Retina (tissue), 1 donor: Measurements from ENCODE around the gene ABCA10.

Experiments
- DNase-seq: peaks from one replicate; pipeline ENCODE4 v3.0.0-alpha.2; 2016

ABCA10 gene

GRCh38 chr17:69164206-69164605 lies 64.4 kb downstream of the ABCA10 start:
- no peak for DNase-seq

DNA sequence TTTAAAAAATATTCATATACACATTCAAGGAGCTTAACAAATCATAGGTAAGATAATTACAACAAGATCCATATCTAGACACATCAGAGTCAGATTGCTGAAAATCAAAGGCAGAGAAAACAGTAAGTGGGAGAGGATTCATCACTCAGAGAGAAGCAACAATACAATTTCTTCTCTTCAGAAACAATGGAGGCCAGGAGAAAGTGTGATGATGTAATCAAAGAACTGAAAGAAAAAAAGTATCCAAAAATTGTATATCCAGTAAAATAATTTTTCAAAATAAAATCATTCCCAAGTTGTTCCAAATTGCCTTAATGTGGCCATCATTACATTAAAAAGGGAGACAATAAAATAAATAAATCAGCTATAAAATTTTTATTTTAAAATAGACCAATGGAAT lies 69.2 kb downstream of the ABCA10 start:
- no peak for DNase-seq

- DNase-seq, result no peak
Measured at GRCh38 chr17:69154267-69154666, 74.4 kb downstream of the ABCA10 start.

GRCh38 chr17:69150333-69150732 lies 78.3 kb downstream of the ABCA10 start:
- DNase-seq, result no peak

- DNase-seq, result no peak
Measured at GRCh38 chr17:69147460-69147859, 81.2 kb downstream of the ABCA10 start.

- DNase-seq, result no peak
Measured at GRCh38 chr17:69144331-69145255, 84.0 kb downstream of the ABCA10 start.

DNA sequence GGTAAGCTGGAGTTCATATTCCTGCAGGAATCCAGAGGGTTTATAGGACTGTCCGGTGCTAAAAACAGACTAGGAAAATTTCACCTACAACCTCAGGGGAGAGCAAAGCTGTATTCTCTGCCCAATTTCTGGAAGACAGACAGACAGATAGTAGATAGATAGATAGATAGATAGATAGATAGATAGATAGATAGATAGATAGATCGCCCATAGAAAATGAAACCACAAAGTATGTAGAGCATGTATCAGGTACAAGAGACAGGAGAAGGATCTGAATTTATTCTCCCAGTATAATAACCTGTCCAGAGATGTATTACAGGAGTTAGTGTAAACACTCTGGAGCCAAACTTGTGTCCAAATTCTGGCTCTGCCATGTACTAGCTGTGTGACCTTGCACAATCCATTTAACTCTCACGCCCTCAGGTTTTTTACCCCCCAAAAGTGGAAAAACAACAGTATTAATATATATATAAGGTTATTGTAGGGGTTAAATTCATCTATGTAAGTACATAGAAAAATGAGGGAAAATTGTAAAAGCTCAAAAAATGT lies 84.9 kb downstream of the ABCA10 start:
- DNase-seq, result no peak

GRCh38 chr17:69143151-69143550 lies 85.5 kb downstream of the ABCA10 start:
- DNase-seq, result no peak

DNA sequence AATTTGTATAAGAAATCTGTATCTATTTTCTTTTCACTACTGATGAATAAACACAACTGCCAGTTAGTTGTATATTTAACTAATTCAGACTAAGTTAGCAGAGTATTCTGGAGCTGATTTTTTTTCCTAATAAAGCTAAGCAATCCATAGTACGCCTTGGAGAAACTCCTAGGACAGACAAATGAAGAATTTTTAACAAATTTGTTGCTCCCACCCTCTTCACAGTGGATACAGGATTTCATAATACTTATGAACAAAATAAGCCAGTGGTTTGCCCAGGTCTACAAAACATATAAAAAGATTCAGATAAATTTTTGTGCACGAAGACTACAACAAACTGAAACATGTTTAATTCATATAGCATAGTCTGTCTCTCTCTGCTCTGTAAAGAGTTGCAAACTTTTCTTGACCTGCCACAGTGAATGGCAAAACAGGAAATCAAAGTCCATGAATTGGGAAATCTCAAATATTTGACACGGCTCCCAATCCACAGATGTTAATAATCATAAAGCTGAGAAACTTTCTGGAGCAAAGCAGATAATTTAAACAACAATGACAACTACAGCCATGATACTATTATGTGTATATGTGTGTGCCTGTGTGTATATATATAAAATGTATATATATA lies 86.3 kb downstream of the ABCA10 start:
- no peak for DNase-seq

GRCh38 chr17:69141431-69142174 lies 87.0 kb downstream of the ABCA10 start, which contains the start of gene ABCA6:
ABCA6 (minus strand) TSS chr17:69141895; CDS start chr17:69140703, 1,192 bp downstream.
- DNase-seq, result no peak

DNA sequence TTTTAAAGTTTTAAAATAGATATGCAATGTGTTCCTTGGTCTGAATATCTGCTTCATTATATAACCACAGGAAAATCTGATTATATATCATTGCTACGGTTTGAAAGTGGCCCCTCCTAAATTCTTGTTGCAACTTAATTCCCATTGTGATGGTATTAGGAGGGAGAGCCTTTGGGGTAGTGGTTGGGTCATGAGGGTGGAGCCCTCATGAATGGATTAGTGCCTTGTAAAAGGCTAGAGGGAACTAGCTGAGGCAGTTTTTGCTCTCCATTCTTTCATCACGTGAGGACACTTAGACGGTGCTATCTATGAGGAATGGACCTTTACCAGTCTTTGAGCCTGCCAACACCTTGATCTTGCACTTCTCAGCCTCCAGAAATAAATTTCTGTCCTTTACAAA lies 94.5 kb downstream of the ABCA10 start:
- no peak for DNase-seq

- DNase-seq, result no peak
Measured at GRCh38 chr17:69130627-69131296, 97.9 kb downstream of the ABCA10 start.

DNA sequence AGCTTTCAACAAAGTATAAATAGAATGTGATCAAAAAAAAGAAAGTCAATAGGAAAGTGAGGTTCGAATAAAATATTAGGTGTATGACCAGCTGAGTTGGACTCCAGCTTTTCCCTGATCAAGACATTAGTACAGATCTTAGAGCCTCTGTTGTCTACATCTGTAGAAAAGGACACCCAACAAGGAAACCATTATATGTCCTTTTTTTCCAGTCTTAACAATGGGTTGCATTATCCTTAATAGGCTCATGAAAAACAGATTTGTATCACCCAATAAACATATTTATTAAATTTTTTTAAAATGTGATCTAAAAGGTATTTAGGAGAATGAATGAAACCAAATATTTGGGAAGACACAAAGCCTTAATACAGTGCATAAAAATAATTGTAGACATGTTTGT lies 105.0 kb downstream of the ABCA10 start:
- DNase-seq, result no peak

GRCh38 chr17:69122065-69122464 lies 106.6 kb downstream of the ABCA10 start:
- DNase-seq, result no peak

- DNase-seq, result no peak
Measured at GRCh38 chr17:69117855-69118784, 110.5 kb downstream of the ABCA10 start.

DNA sequence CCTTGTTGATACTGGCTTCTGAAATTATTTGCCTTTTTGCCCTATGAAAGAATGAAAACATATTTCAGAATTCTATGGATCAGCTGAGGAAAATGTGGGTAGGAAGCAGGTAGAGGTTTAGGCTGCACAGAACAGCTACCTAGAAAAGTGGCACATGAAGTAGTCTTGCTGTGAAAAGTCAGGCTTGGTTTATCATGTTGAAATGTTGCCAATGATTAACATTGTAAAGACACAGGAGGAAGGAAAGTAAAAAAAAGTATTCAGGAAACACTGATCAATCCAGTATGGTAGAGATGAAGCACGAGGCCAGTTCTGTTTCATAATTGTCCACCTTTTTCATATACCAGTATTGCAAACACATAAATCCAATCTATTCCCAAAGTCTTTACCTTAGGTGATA lies 116.8 kb downstream of the ABCA10 start:
- DNase-seq, result no peak

- no peak for DNase-seq
Measured at GRCh38 chr17:69105907-69106730, 122.5 kb downstream of the ABCA10 start.

- DNase-seq, result no peak
Measured at GRCh38 chr17:69103557-69104233, 124.9 kb downstream of the ABCA10 start.

DNA sequence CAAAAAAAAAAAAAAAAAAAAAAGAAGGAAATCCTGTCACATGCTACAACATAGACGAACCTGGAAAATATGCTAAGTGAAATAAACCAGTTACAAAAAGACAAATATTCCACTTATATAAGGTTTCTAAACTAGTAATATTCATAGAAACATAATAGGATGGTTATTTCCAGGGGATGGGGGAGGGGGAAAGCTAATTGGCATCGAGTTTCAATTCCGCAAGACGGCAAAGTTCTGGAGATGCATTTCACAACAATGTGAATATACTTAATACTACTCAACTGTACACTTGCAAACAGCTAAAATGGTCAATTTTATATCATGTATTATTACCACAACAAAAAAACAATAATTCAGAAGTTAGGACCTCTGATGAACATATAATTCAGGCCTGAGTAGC lies 130.0 kb downstream of the ABCA10 start:
- DNase-seq, result no peak
